Muscle of back (tissue), 13 donors: ENCODE results near the gene CERS4. TPM values are rescaled to one million over a fixed set of nuclear protein-coding genes. Genes with fewer than 3 reads are reported as not detected.
A peak's percentile ranks its signal among the peaks of the same experiment; 100 is the strongest.
"Not testable (repeated sequence)": the region's sequence is repeated elsewhere in the genome, so short reads cannot be mapped to it uniquely, and the experiment has no call there.

Experiments
- DNase-seq, 3 donors: peaks; one replicate each; pipeline versions ENCODE4 v3.0.0 to v3.0.0-alpha.2; 2013
- long read RNA-seq, 9 donors: transcript quantifications; one replicate each; lab custom pipeline, GENCODE V29; 2026
- polyA plus RNA-seq, 10 donors: library from polyadenylated mRNA; unstranded; fragments of 120-200 nt; gene quantifications; one replicate each; pipeline ENCODE4 v1.2.1, GENCODE V29; 2013; ENCODE audit not compliant: insufficient read length in 10 of 10

CERS4 gene
- polyA plus RNA-seq, result 10 to 100 TPM; 10.3 to 17.7 (median 14.1) TPM
- long read RNA-seq, donor 1, partial matches to known transcripts, result 5 of 8 reads
- long read RNA-seq, donor 1, other reads (novel, unspliced or antisense), result 0 of 8 reads
- long read RNA-seq, donor 2, partial matches to known transcripts, result 0 of 2 reads
- long read RNA-seq, donor 2, other reads (novel, unspliced or antisense), result 0 of 2 reads
- long read RNA-seq, donor 3, result 0 reads
- long read RNA-seq, donor 4, partial matches to known transcripts, result 0 of 3 reads
- long read RNA-seq, donor 4, other reads (novel, unspliced or antisense), result 0 of 3 reads
- long read RNA-seq, donor 5, result 0 reads
- long read RNA-seq, donor 6, partial matches to known transcripts, result 13 of 15 reads
- long read RNA-seq, donor 6, other reads (novel, unspliced or antisense), result 0 of 15 reads
- long read RNA-seq, donor 7, partial matches to known transcripts, result 6 of 6 reads
- long read RNA-seq, donor 7, other reads (novel, unspliced or antisense), result 0 of 6 reads
- long read RNA-seq, donor 8, partial matches to known transcripts, result 6 of 7 reads
- long read RNA-seq, donor 8, other reads (novel, unspliced or antisense), result 0 of 7 reads
- long read RNA-seq, donor 9, result 0 reads

GRCh38 chr19:8208922-8209461, at the start of gene CERS4:
CERS4 (plus strand) TSS chr19:8209370; CDS start chr19:8251077, 41,707 bp downstream.
- peak; percentile 57 to 77 (median 68) for DNase-seq

GRCh38 chr19:8161135-8161646, 48.0 kb upstream of the CERS4 start:
- DNase-seq, result no peak

- no peak for DNase-seq
Measured at GRCh38 chr19:8163759-8164158, 45.4 kb upstream of the CERS4 start.

- DNase-seq, result no peak
Measured at GRCh38 chr19:8167985-8168384, 41.2 kb upstream of the CERS4 start.

- DNase-seq, result no peak
Measured at GRCh38 chr19:8168537-8168936, 40.6 kb upstream of the CERS4 start.

GRCh38 chr19:8174706-8175105, 34.5 kb upstream of the CERS4 start:
- no peak for DNase-seq

- no peak for DNase-seq
Measured at GRCh38 chr19:8180018-8180417, 29.2 kb upstream of the CERS4 start.

- DNase-seq, result no peak
Measured at GRCh38 chr19:8184274-8184673, 24.9 kb upstream of the CERS4 start.

- no peak for DNase-seq
Measured at GRCh38 chr19:8185343-8186068, 23.7 kb upstream of the CERS4 start.

GRCh38 chr19:8192221-8192820, 16.8 kb upstream of the CERS4 start:
- no peak for DNase-seq

GRCh38 chr19:8194528-8195267, 14.5 kb upstream of the CERS4 start:
- peak in 1 of 3 donors; percentile 15 for DNase-seq

- DNase-seq, result no peak
Measured at GRCh38 chr19:8196271-8196927, 12.8 kb upstream of the CERS4 start.

- not testable (repeated sequence) for DNase-seq
Measured at GRCh38 chr19:8203288-8204120, 5.7 kb upstream of the CERS4 start.

GRCh38 chr19:8204961-8205360, 4.2 kb upstream of the CERS4 start:
- DNase-seq, result no peak

- DNase-seq, result no peak
Measured at GRCh38 chr19:8206147-8207087, 2.8 kb upstream of the CERS4 start.

- not testable (repeated sequence) for DNase-seq
Measured at GRCh38 chr19:8207326-8207725, 1.8 kb upstream of the CERS4 start.

GRCh38 chr19:8208119-8208921, 850 bp upstream of the CERS4 start:
- DNase-seq, result peak in 1 of 3 donors; percentile 77
